Fibroblast of the aortic adventitia (primary cell): Measurements from ENCODE around the gene RASA2. TPM values are rescaled to one million over a fixed set of nuclear protein-coding genes. Genes with fewer than 3 reads are reported as not detected.

Source experiments
- DNase-seq: peaks from one replicate; pipeline ENCODE4 v3.0.0-alpha.2; 2010; ENCODE audit warnings: low read depth
- H3K4me3 ChIP-seq: 2 replicates; pipeline ENCODE4 v1.5.1; 2011; ENCODE audit warnings: low read depth, mild to moderate bottlenecking, control low read depth, low read length, moderate library complexity
- CTCF ChIP-seq: IDR thresholded peaks from 2 replicates; pipeline ENCODE4 v1.5.1; 2011; ENCODE audit warnings: mild to moderate bottlenecking, low read length, control low read depth, inconsistent platforms; ENCODE audit not compliant: insufficient read depth
- total RNA-seq: library from RNA; depleted of rRNA; stranded (reverse); fragments of >200 nt; gene quantifications from 2 replicates; pipeline ENCODE4 v1.2.3, GENCODE V29; 2012; ENCODE audit warnings: low replicate concordance

The RASA2 gene
- total RNA-seq: 25.6 and 28.9 TPM in 2 replicates

- DNase-seq: peak; percentile 93
- TF ChIP-seq CTCF: no peak
- peak within 1 kb of the TSS; percentile 81 for H3K4me3 ChIP-seq
These were observed at the start of gene RASA2 for GRCh38 chr3:141486746-141487520. Gene RASA2 (plus strand): TSS chr3:141487027. CDS start chr3:141487084, 57 bp downstream.

- H3K4me3 ChIP-seq: no peak overlapping the region
- TF ChIP-seq CTCF: no peak
- peak; percentile 49 for DNase-seq
These were observed 47.2 kb upstream of the RASA2 start for GRCh38 chr3:141439589-141439988.

- no peak for DNase-seq
- no peak for TF ChIP-seq CTCF
- H3K4me3 ChIP-seq: no peak overlapping the region
These were observed 45.9 kb upstream of the RASA2 start for GRCh38 chr3:141440942-141441341.

- DNase-seq: peak; percentile 95
- TF ChIP-seq CTCF: peak; percentile 64
- no peak overlapping the region for H3K4me3 ChIP-seq
These were observed 45.2 kb upstream of the RASA2 start for GRCh38 chr3:141441381-141442364.

GRCh38 chr3:141442446-141442845 is 44.4 kb upstream of the RASA2 start:
- TF ChIP-seq CTCF: no peak
- H3K4me3 ChIP-seq: no peak overlapping the region
- DNase-seq: peak; percentile 75

- DNase-seq: no peak
- TF ChIP-seq CTCF: no peak
- no peak overlapping the region for H3K4me3 ChIP-seq
These were observed 43.9 kb upstream of the RASA2 start for GRCh38 chr3:141442914-141443313.
